Testis (tissue), 3 donors: Measurements from ENCODE around the gene MED16. TPM values are rescaled to one million over a fixed set of nuclear protein-coding genes. Genes with fewer than 3 reads are reported as not detected.

Experiments
- DNase-seq: peaks from one replicate; pipeline ENCODE4 v3.0.0-alpha.2; 2019
- H3K27ac ChIP-seq, 2 donors: fragments of 200-600 bp; sonication (generic); one replicate each; pipeline ENCODE4 v1.5.1; 2019
- H3K27me3 ChIP-seq: fragments of 200-600 bp; sonication (generic); one replicate; pipeline ENCODE4 v1.5.1; 2019
- H3K36me3 ChIP-seq: fragments of 200-600 bp; sonication (generic); one replicate; pipeline ENCODE4 v1.5.1; 2017; ENCODE audit warnings: low read depth; ENCODE audit errors: missing control alignments
- H3K4me1 ChIP-seq: fragments of 200-600 bp; sonication (generic); one replicate; pipeline ENCODE4 v1.5.1; 2019
- H3K4me3 ChIP-seq, 2 donors: fragments of 200-600 bp; sonication (generic); one replicate each; pipeline ENCODE4 v1.5.1; 2017 to 2019
- H3K9me3 ChIP-seq: fragments of 200-600 bp; sonication (generic); one replicate; pipeline ENCODE4 v1.5.1; 2017
- POLR2A ChIP-seq: fragments of 450-650 bp; IDR thresholded peaks from one replicate; pipeline ENCODE4 v1.6.1; 2017; ENCODE audit warnings: antibody characterized with exemption, mild to moderate bottlenecking, moderate library complexity
- WGBS, 2 donors: methylation state at CpG; one replicate each; pipeline ENCODE4 v1.1.5; 2018; 5-methylcytosine and 5-hydroxymethylcytosine counted together
- intact Hi-C: fragments of 100-400 bp; cut with DNase I; formaldehyde crosslinking; loops from one replicate; pipeline ENCODE4 v1.15.1; 2023; ENCODE audit warnings: low total_unique reads
- polyA plus RNA-seq: library from polyadenylated mRNA; stranded (reverse); fragments of 350-450 nt; fragmentation: Illumina TruSeq; extraction: RNeasy Lipid Tissue Mini Kit (QIAGEN cat#74804); gene quantifications from one replicate; pipeline ENCODE4 v1.2.3, GENCODE V29; 2014; ENCODE audit warnings: low read depth, low replicate concordance; ENCODE audit not compliant: insufficient read depth
- total RNA-seq, 2 donors: library from RNA; depleted of rRNA; stranded (reverse); fragments of >200 nt; gene quantifications; one replicate each; pipeline ENCODE4 v1.2.3, GENCODE V29; 2016
- TF ChIP-seq, protein P1 (sequence below), 3 experiments: fragments of 450-650 bp in 2 of 3; fragments of 200-600 bp in 1 of 3; sonication (generic) in 1 of 3; IDR thresholded peaks; one replicate each; pipeline ENCODE4 v1.5.1; 2016 to 2019; ENCODE audit warnings: antibody characterized with exemption in 3 of 3, mild to moderate bottlenecking in 2 of 3, moderate library complexity in 1 of 3

The MED16 gene
- total and polyA plus RNA-seq, 3 donors from 2014 or later: 50.7 to 124 (median 94.7) TPM

DNA sequence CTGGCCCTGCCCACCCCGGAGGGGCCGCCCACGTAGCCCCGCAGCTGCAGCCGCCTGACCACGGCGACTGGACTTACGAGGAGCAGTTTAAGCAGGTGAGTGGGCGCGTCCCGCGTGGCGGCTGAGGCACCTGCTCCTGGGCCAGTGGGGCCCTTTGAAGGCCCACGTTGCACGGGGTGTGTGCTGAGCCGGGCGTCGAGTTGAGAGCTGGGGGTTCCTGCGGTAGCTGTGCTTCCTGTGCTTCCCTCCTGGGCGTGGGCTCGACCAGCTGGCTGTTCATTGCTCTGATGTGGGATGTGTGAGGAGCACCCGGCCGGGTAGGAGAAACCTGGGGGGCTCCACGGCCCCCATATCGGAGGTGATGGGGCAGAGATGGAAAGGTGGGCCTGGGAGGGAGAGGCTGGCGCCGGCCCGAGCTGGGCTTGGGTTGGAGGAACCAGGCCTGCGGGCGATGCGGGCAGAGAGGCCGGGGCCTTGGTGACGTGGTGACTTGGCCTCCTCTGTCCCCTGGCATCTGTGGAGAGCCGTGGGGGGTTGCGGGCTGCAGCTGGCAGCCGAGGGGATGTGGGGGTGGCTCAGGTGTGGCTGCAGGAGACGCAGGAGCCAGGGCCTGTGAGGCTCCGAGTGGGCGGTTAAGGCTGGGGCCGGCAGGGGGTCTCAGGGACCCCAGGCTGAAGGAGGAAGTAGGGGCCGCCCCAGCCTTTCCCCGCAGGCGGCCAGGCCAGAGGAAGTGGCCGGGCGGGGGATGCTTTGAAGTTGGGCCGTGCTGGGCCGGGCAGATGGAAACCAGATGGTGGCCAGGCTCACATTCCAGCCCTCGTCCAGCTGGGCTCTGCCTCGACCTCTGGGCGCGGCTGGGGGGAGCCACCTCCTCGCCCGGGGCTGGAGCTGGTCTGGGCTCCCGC, 39.9 kb upstream of the MED16 start:
- Histone ChIP-seq H3K27ac (peak overlapping the region in 1 of 2 donors; percentile 4), H3K4me3 (no peak overlapping the region), H3K27me3 (no peaks in the 10 kb centered on the region), H3K36me3 (no peaks in the 10 kb centered on the region), H3K4me1 (peaks cover 33% of the 10 kb centered on the region), H3K9me3 (no peaks in the 10 kb centered on the region)
- 56 to 60% methylated on average over 15 to 54 of the region's 54 CpGs for WGBS, 2 donors
- no peak for DNase-seq
- intact Hi-C loops: no loop called here
- TF ChIP-seq, protein P1, sequence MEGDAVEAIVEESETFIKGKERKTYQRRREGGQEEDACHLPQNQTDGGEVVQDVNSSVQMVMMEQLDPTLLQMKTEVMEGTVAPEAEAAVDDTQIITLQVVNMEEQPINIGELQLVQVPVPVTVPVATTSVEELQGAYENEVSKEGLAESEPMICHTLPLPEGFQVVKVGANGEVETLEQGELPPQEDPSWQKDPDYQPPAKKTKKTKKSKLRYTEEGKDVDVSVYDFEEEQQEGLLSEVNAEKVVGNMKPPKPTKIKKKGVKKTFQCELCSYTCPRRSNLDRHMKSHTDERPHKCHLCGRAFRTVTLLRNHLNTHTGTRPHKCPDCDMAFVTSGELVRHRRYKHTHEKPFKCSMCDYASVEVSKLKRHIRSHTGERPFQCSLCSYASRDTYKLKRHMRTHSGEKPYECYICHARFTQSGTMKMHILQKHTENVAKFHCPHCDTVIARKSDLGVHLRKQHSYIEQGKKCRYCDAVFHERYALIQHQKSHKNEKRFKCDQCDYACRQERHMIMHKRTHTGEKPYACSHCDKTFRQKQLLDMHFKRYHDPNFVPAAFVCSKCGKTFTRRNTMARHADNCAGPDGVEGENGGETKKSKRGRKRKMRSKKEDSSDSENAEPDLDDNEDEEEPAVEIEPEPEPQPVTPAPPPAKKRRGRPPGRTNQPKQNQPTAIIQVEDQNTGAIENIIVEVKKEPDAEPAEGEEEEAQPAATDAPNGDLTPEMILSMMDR (IDR thresholded peaks at IDR 0.05): no peak
- TF ChIP-seq POLR2A: no peak

DNA sequence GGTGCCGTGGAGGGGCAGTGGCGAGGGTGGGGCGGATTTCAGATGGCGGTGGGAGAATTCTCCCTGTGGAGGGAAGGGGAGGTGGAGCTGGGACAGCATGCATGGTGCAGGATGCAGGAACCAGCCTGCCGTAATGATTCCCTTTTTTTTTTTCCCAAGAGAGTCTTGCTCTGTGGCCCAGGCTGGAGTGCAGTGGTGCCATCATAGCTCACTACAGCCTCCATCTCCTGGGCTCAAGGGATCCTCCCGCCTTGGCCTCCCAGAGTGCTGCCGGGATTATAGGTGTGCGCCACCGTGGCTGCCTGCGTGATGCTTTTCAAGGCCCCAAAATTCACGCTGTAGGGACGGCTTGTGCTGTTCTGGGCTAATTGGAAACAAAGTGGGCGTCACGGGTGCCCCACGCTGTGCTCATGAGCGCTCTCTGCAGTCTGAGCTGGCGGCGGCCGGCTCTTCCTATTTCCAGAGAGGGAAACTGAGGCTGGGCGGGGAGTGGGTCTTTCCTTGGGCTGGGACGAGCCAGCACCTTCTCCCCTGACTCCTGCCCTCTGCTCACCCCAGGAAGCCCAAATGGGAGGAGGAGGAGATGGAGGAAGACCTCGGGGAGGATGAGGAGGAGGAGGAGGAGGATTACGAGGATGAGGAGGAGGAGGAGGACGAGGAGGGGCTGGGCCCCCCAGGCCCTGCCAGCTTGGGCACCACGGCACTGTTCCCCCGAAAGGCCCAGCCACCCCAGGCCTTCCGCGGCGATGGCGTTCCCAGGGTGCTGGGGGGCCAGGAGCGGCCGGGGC, 39.1 kb upstream of the MED16 start:
- DNase-seq: no peak
- no peak overlapping the region for H3K4me3 ChIP-seq
- no peaks in the 10 kb centered on the region for H3K36me3 ChIP-seq
- WGBS, 2 donors: 85 to 93% methylated on average over 20 to 32 of the region's 32 CpGs
- no peak for TF ChIP-seq POLR2A
- TF ChIP-seq, protein P1 (IDR thresholded peaks at IDR 0.05): no peak
- no peaks in the 10 kb centered on the region for H3K9me3 ChIP-seq
- H3K27me3 ChIP-seq: no peaks in the 10 kb centered on the region
- H3K27ac ChIP-seq: no peak overlapping the region
- H3K4me1 ChIP-seq: peaks cover 42% of the 10 kb centered on the region
- intact Hi-C loops: no loop called here

DNA sequence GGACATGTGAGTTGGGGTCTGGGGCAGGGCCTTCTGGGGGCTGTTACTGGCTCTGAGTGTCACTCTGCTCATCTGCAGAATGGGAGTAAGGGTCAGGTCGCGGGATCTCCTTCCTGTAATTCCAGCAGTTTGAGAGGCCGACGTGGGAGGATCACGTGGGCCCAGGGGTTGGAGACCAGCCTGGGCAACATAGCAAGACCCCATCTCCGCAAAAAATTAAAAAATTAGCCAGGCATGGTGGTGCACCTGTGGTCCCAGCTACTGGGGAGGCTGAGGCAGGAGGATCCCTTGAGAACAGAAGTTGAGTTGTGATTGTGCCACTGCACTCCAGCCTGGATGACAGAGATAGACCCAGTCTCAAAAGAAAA, 36.9 kb upstream of the MED16 start:
- Histone ChIP-seq H3K36me3 (no peaks in the 10 kb centered on the region), H3K27ac (no peak overlapping the region), H3K9me3 (no peaks in the 10 kb centered on the region), H3K27me3 (no peaks in the 10 kb centered on the region), H3K4me3 (no peak overlapping the region), H3K4me1 (peaks cover 39% of the 10 kb centered on the region)
- intact Hi-C loops: loop anchor here (5.0 to 10.0 kb wide), 2 partner anchors 52 to 145 kb away; partner anchors contain the start of gene WDR18
- no peak for TF ChIP-seq POLR2A
- TF ChIP-seq, protein P1 (IDR thresholded peaks at IDR 0.05): no peak
- 93 to 100% methylated on average over 4 to 6 of the region's 6 CpGs for WGBS, 2 donors
- no peak for DNase-seq

DNA sequence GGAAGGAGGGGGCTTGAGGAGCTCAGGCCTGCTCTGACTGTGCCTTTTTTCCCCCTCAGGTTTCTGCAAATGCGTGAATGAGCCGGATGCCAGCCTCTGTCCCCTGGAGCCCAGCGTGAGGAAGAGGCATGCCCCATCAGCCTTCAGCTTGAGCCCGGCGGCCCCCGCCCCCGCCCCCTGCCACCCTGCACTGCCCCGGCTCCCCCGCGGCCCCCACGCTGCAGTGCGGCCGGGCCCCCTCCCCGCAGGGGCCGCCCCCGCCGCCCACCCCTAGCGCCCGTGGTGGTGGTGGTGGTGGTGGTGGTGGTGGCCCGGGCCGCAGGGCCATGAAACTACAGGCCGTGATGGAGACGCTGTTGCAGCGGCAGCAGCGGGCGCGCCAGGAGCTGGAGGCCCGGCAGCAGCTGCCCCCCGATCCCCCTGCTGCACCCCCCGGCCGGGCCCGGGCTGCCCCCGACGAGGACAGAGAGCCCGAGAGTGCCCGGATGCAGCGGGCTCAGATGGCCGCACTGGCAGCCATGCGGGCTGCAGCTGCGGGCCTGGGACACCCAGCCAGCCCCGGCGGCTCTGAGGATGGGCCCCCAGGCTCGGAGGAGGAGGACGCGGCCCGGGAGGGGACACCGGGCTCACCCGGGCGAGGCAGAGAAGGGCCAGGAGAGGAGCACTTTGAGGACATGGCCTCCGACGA, 36.4 kb upstream of the MED16 start:
- H3K27me3 ChIP-seq: no peaks in the 10 kb centered on the region
- intact Hi-C loops: loop anchor here (5.0 to 10.0 kb wide), 2 partner anchors 53 to 145 kb away; partner anchors contain the start of gene WDR18
- peaks cover 37% of the 10 kb centered on the region for H3K4me1 ChIP-seq
- TF ChIP-seq, protein P1 (IDR thresholded peaks at IDR 0.05): no peak
- no peak for TF ChIP-seq POLR2A
- no peak overlapping the region for H3K27ac ChIP-seq
- H3K4me3 ChIP-seq: no peak overlapping the region
- WGBS, 2 donors: 85 to 95% methylated on average over 14 to 43 of the region's 51 CpGs
- no peak for DNase-seq
- H3K9me3 ChIP-seq: no peaks in the 10 kb centered on the region
- H3K36me3 ChIP-seq: no peaks in the 10 kb centered on the region
